ENCODE data around the gene OR6C74.

OR6C74 gene

GRCh38 chr12:55244309-55244708, at the start of gene OR6C74:
TSS of gene OR6C74 (plus strand) at chr12:55244609. CDS start at chr12:55247288, 2,679 bp downstream.
- DNase-seq (ENCODE audit: low read depth in 1 of 2, low spot score in 1 of 2) = no peak

- DNase-seq (ENCODE audit: low read depth in 1 of 2, low spot score in 1 of 2) = no peak
Measured at GRCh38 chr12:55220725-55221124, 23.7 kb upstream of the OR6C74 start, which contains the start of gene OR10A7. TSS of gene OR10A7 (plus strand) at chr12:55221025. CDS start at chr12:55221025, 0 bp downstream.

- DNase-seq (ENCODE audit: low read depth in 1 of 2, low spot score in 1 of 2) = no peak
Measured at GRCh38 chr12:55226523-55226922, 17.9 kb upstream of the OR6C74 start.

GRCh38 chr12:55227643-55228042, 16.8 kb upstream of the OR6C74 start:
- DNase-seq (ENCODE audit: low read depth in 1 of 2, low spot score in 1 of 2) = no peak

GRCh38 chr12:55246159-55246558, 1.8 kb downstream of the OR6C74 start:
- DNase-seq (ENCODE audit: low read depth in 1 of 2, low spot score in 1 of 2) = no peak

GRCh38 chr12:55250944-55251343, 6.5 kb downstream of the OR6C74 start:
- DNase-seq (ENCODE audit: low read depth in 1 of 2, low spot score in 1 of 2) = no peak

GRCh38 chr12:55253281-55253680, 8.9 kb downstream of the OR6C74 start:
- DNase-seq (ENCODE audit: low read depth in 1 of 2, low spot score in 1 of 2) = no peak

- DNase-seq (ENCODE audit: low read depth in 1 of 2, low spot score in 1 of 2) = no peak
Measured at GRCh38 chr12:55256831-55257230, 12.4 kb downstream of the OR6C74 start.

GRCh38 chr12:55258303-55258702, 13.9 kb downstream of the OR6C74 start:
- no peak for DNase-seq (ENCODE audit: low read depth in 1 of 2, low spot score in 1 of 2)

- DNase-seq (ENCODE audit: low read depth in 1 of 2, low spot score in 1 of 2) = no peak
Measured at GRCh38 chr12:55280991-55281390, 36.6 kb downstream of the OR6C74 start.

GRCh38 chr12:55289999-55290398, 45.6 kb downstream of the OR6C74 start:
- no peak for DNase-seq (ENCODE audit: low read depth in 1 of 2, low spot score in 1 of 2)
